ENCODE measurements around the gene SNX7. TPM values are rescaled to one million over a fixed set of nuclear protein-coding genes. Genes with fewer than 3 reads are reported as not detected.

Gene SNX7
- polyA plus RNA-seq, 3 donors, result 0.04 to 3.9 (median 0.15) TPM

GRCh38 chr1:98697781-98698180 is 36.3 kb downstream of the SNX7 start:
- Histone ChIP-seq H3K9me3 (replicated peaks in 1 of 2; ENCODE audit: control insufficient read depth in 1 of 2, insufficient read depth in 1 of 2, low read length in 2 of 2) (no peaks in the 10 kb centered on the region), H3K27me3 (ENCODE audit: control insufficient read depth in 2 of 2, insufficient read depth in 2 of 2, low read length in 2 of 2) (no peaks in the 10 kb centered on the region), H3K36me3 (replicated peaks in 1 of 2; ENCODE audit: control insufficient read depth in 1 of 2, insufficient read depth in 2 of 2, low read length in 2 of 2) (no peaks in the 10 kb centered on the region), H3K4me1 (ENCODE audit: control insufficient read depth in 1 of 2, insufficient read depth in 2 of 2, low read length in 2 of 2) (no peaks in the 10 kb centered on the region), H3K9ac (ENCODE audit: insufficient read depth, low read length, poor library complexity, severe bottlenecking) (no peak overlapping the region), H2AFZ (ENCODE audit: insufficient read depth, low read depth, low read length, poor library complexity, severe bottlenecking) (no peak overlapping the region), H3K27ac (ENCODE audit: low read depth in 1 of 2, low read length in 2 of 2) (no peak overlapping the region), H3K4me2 (replicated peaks; ENCODE audit: extremely low read depth, low read length, poor library complexity, severe bottlenecking) (no peak overlapping the region), H3K4me3 (replicated peaks in 1 of 3; ENCODE audit: low read depth in 2 of 3, low read length in 3 of 3) (no peak overlapping the region), H4K20me1 (ENCODE audit: insufficient read depth, low read length) (no peaks in the 10 kb centered on the region), H3K79me2 (ENCODE audit: insufficient read depth, low read length) (no peaks in the 10 kb centered on the region)
- intact Hi-C loops (cut with micrococcal nuclease), result no loop called here
- Mint-ChIP-seq H3K27me3 (ENCODE audit: low read depth in 3 of 3) (peaks cover 0 to 3% (median 1%) of the 10 kb centered on the region in 3 donors), H3K4me3 (no peak overlapping the region), H3K4me1 (no peaks in the 10 kb centered on the region), H3K9me3 (peaks cover 0 to 2% (median 0%) of the 10 kb centered on the region in 7 donors), H3K27ac (no peak overlapping the region), H3K36me3 (no peaks in the 10 kb centered on the region)
- TF ChIP-seq CTCF (IDR thresholded peaks at IDR 0.05), result no peak
- DNase-seq, result no peak
- no CpG with 5 or more reads among the region's 1 CpG for WGBS (ENCODE audit: insufficient coverage)

GRCh38 chr1:98698625-98699024 is 37.1 kb downstream of the SNX7 start:
- Histone ChIP-seq H3K36me3 (replicated peaks in 1 of 2; ENCODE audit: control insufficient read depth in 1 of 2, insufficient read depth in 2 of 2, low read length in 2 of 2) (no peaks in the 10 kb centered on the region), H3K4me2 (replicated peaks; ENCODE audit: extremely low read depth, low read length, poor library complexity, severe bottlenecking) (no peak overlapping the region), H2AFZ (ENCODE audit: insufficient read depth, low read depth, low read length, poor library complexity, severe bottlenecking) (no peak overlapping the region), H3K27me3 (ENCODE audit: control insufficient read depth in 2 of 2, insufficient read depth in 2 of 2, low read length in 2 of 2) (no peaks in the 10 kb centered on the region), H3K9me3 (replicated peaks in 1 of 2; ENCODE audit: control insufficient read depth in 1 of 2, insufficient read depth in 1 of 2, low read length in 2 of 2) (no peaks in the 10 kb centered on the region), H3K4me1 (ENCODE audit: control insufficient read depth in 1 of 2, insufficient read depth in 2 of 2, low read length in 2 of 2) (no peaks in the 10 kb centered on the region), H3K27ac (ENCODE audit: low read depth in 1 of 2, low read length in 2 of 2) (no peak overlapping the region), H4K20me1 (ENCODE audit: insufficient read depth, low read length) (no peaks in the 10 kb centered on the region), H3K4me3 (replicated peaks in 1 of 3; ENCODE audit: low read depth in 2 of 3, low read length in 3 of 3) (no peak overlapping the region), H3K79me2 (ENCODE audit: insufficient read depth, low read length) (no peaks in the 10 kb centered on the region), H3K9ac (ENCODE audit: insufficient read depth, low read length, poor library complexity, severe bottlenecking) (no peak overlapping the region)
- Mint-ChIP-seq H3K4me1 (no peaks in the 10 kb centered on the region), H3K27ac (no peak overlapping the region), H3K27me3 (ENCODE audit: low read depth in 3 of 3) (peaks cover 0 to 3% (median 1%) of the 10 kb centered on the region in 3 donors), H3K4me3 (no peak overlapping the region), H3K36me3 (no peaks in the 10 kb centered on the region), H3K9me3 (peaks cover 0 to 2% (median 0%) of the 10 kb centered on the region in 7 donors)
- intact Hi-C loops (cut with micrococcal nuclease), result no loop called here
- no peak for TF ChIP-seq CTCF (IDR thresholded peaks at IDR 0.05)
- no peak for DNase-seq
- 80% methylated on average over 1 of the region's 3 CpGs for WGBS (ENCODE audit: insufficient coverage)
